K562 (cell line): ENCODE measurements around the gene LPXN. TPM values are rescaled to one million over a fixed set of nuclear protein-coding genes. Genes with fewer than 3 reads are reported as not detected.
A peak's percentile ranks its signal among the peaks of the same experiment; 100 is the strongest.

Experiments used
- ATAC-seq: fragments of 200-7000 bp; cut with Tn5 transposase; 3 replicates; pipeline ENCODE4 v1.9.1; 2020; ENCODE audit warnings: moderate library complexity
- BruUV-seq: library from RNA; stranded (reverse); fragments of 400-500 nt; replicated peaks from 2 replicates; lab custom pipeline; 2021; lab: Mats Ljungman, UMichigan
- CTCF ChIA-PET: fragments of 300-600 bp; formaldehyde crosslinking; extraction: SDS; loops from one replicate; lab custom pipeline; 2021; ENCODE audit warnings: low intra/inter-chr PET ratio; lab: Yijun Ruan, JAX
- POLR2A ChIA-PET: fragments of 300-600, 350-650 bp; sonication (Branson Sonifier 250); formaldehyde crosslinking; extraction: SDS; loops from one replicate; lab custom pipeline; 2021; ENCODE audit warnings: antibody characterized with exemption, inconsistent platforms; lab: Yijun Ruan, JAX
- DNase-seq, 4 experiments: peaks; one replicate each; pipeline versions ENCODE4 v3.0.0 to v3.0.0-alpha.2; 2011 to 2018; ENCODE audit warnings: low spot score in 3 of 4, mixed read lengths in 3 of 4; ENCODE audit errors: extremely low read depth in 1 of 4
- FAIRE-seq: peaks from 2 replicates; lab custom pipeline; 2011; peaks lifted over from hg19 to GRCh38; lab: Jason Lieb, UNC
- H2AFZ ChIP-seq: 2 replicates; pipeline ENCODE4 v1.6.0; 2011; ENCODE audit warnings: low read depth, low read length, control low read depth, inconsistent platforms
- H3K27ac ChIP-seq: fragments of 200-600 bp; 3 replicates; pipeline ENCODE4 v1.8.0; 2011; ENCODE audit warnings: low read depth, mild to moderate bottlenecking, control low read depth, inconsistent platforms, low read length, moderate library complexity, mixed read lengths; ENCODE audit errors: extremely low read depth
- H3K27me3 ChIP-seq, 2 experiments: fragments of 300-600 bp in 1 of 2; 2 replicates in 1 of 2; 3 replicates in 1 of 2; pipeline versions ENCODE4 v1.6.0 to v1.8.0; 2011; ENCODE audit warnings: inconsistent platforms in 2 of 2, low read length in 2 of 2, mild to moderate bottlenecking in 1 of 2, mixed read lengths in 1 of 2, moderate library complexity in 1 of 2; ENCODE audit not compliant: control insufficient read depth in 2 of 2, insufficient read depth in 2 of 2
- H3K36me3 ChIP-seq: fragments of 300-600 bp; 3 replicates; pipeline ENCODE4 v1.8.0; 2011; ENCODE audit warnings: mild to moderate bottlenecking, low read length, inconsistent platforms; ENCODE audit not compliant: control insufficient read depth, insufficient read depth
- H3K4me1 ChIP-seq, 2 experiments: fragments of 200-600 bp in 1 of 2; replicated peaks in 1 of 2; 2 replicates in 1 of 2; 3 replicates in 1 of 2; pipeline versions ENCODE4 v1.5.1 to v1.8.0; 2011; ENCODE audit warnings: inconsistent platforms in 2 of 2, low read length in 2 of 2, mild to moderate bottlenecking in 1 of 2, mixed read lengths in 1 of 2, moderate library complexity in 1 of 2; ENCODE audit not compliant: control insufficient read depth in 2 of 2, insufficient read depth in 2 of 2
- H3K4me2 ChIP-seq: 2 replicates; pipeline ENCODE4 v1.6.1; 2011; ENCODE audit warnings: low read length, control low read depth, inconsistent platforms, mixed read lengths; ENCODE audit not compliant: insufficient read depth
- H3K4me3 ChIP-seq: fragments of 200-600 bp; sonication (generic), shearing (Covaris generic); 2 replicates; pipeline ENCODE4 v1.5.1; 2016; ENCODE audit warnings: control low read depth, inconsistent platforms
- H3K79me2 ChIP-seq: fragments of 200-600 bp; 3 replicates; pipeline ENCODE4 v1.8.0; 2011; ENCODE audit warnings: low read length, inconsistent platforms; ENCODE audit not compliant: control insufficient read depth, insufficient read depth
- H3K9ac ChIP-seq, 2 experiments: 2 replicates each; pipeline versions ENCODE4 v1.6.0 to v1.6.1; 2011; ENCODE audit warnings: low read depth in 2 of 2, low read length in 2 of 2, control low read depth in 1 of 2, inconsistent platforms in 1 of 2, mild to moderate bottlenecking in 1 of 2, mixed read lengths in 1 of 2; ENCODE audit not compliant: insufficient read depth in 1 of 2
- H3K9me1 ChIP-seq: one replicate; pipeline ENCODE4 v1.6.0; 2011; ENCODE audit warnings: inconsistent platforms, mild to moderate bottlenecking, low read length, moderate library complexity; ENCODE audit not compliant: control insufficient read depth, insufficient read depth
- H3K9me3 ChIP-seq: replicated peaks from 2 replicates; pipeline ENCODE4 v1.5.1; 2011; ENCODE audit warnings: low read depth, low read length, inconsistent platforms; ENCODE audit not compliant: control insufficient read depth, insufficient read depth
- H4K20me1 ChIP-seq: replicated peaks from 2 replicates; pipeline ENCODE4 v1.6.1; 2011; ENCODE audit warnings: low read length, inconsistent platforms, mixed read lengths; ENCODE audit not compliant: control insufficient read depth, insufficient read depth
- BDP1 ChIP-seq: IDR thresholded peaks from 3 replicates; pipeline ENCODE4 v1.6.1; 2011; ENCODE audit not compliant: insufficient read length, insufficient read depth
- CHD2 ChIP-seq: IDR thresholded peaks from 2 replicates; pipeline ENCODE4 v1.6.1; 2011; ENCODE audit warnings: low read depth, low read length
- CTCF ChIP-seq, 3 experiments: IDR thresholded peaks in 2 of 3; conservative IDR thresholded peaks in 1 of 3; 2 replicates each; pipeline ENCODE4 v1.5.1; 2011 to 2012; ENCODE audit warnings: low read length in 3 of 3, mild to moderate bottlenecking in 3 of 3, control low read depth in 2 of 3, improper control_type of control experiment in 1 of 3, inconsistent platforms in 1 of 3, low read depth in 1 of 3, mixed read lengths in 1 of 3, moderate library complexity in 1 of 3; ENCODE audit not compliant: insufficient read depth in 2 of 3
- E2F4 ChIP-seq: sonication (generic); formaldehyde crosslinking; IDR thresholded peaks from 2 replicates; pipeline ENCODE4 v1.8.0; 2022; ENCODE audit warnings: mild to moderate bottlenecking, low read depth, missing genetic modification reagents
- EWSR1 ChIP-seq: fragments of 450-650 bp; IDR thresholded peaks from 2 replicates; pipeline ENCODE4 v1.6.1; 2018; ENCODE audit warnings: borderline replicate concordance, mild to moderate bottlenecking, low read depth, moderate library complexity; ENCODE audit not compliant: partially characterized antibody
- REST ChIP-seq, 2 experiments: fragments of 450-650 bp; formaldehyde crosslinking in 1 of 2; IDR thresholded peaks; 2 replicates each; pipeline versions ENCODE4 v1.4.0 to v1.6.1; 2014 to 2020; ENCODE audit warnings: mild to moderate bottlenecking in 2 of 2, borderline replicate concordance in 1 of 2, low read depth in 1 of 2
- WGBS: fragments of 100-300 bp; shearing (Covaris generic); methylation state at CpG from one replicate; pipeline ENCODE4 v1.1.6; 2016; ENCODE audit warnings: low coverage, mixed read lengths; ENCODE audit not compliant: insufficient coverage; ENCODE audit errors: missing lambda C conversion rate; 5-methylcytosine and 5-hydroxymethylcytosine counted together
- in situ Hi-C: fragments of 300-500 bp; cut with MboI; formaldehyde crosslinking; loops from 4 replicates; pipeline ENCODE4 v1.15.0; 2018; ENCODE audit warnings: inconsistent platforms, mixed read lengths
- intact Hi-C: fragments of 100-400 bp; cut with micrococcal nuclease; formaldehyde crosslinking; loops from 2 replicates; pipeline ENCODE4 v1.14.2; 2022
- polyA plus RNA-seq, 8 experiments: library from polyadenylated mRNA; depleted of rRNA in 4 of 8; stranded (reverse) in 5 of 8; unstranded in 3 of 8; fragments of >200 nt; fragmentation: Nextera tagmentation in 2 of 8; fragmentation: Illumina TruSeq in 1 of 8; extraction: Ambion mirVana in 2 of 8; extraction: Trizol in 1 of 8; gene quantifications; 2 replicates each; pipeline versions ENCODE4 v1.2.1 to v1.2.3, GENCODE V29; 2011 to 2014; ENCODE audit warnings: inconsistent platforms in 1 of 8, missing spikeins in 1 of 8
- total RNA-seq, 7 experiments: library from RNA; depleted of rRNA in 6 of 7; stranded (reverse); fragments of >200 nt in 6 of 7; fragmentation: Illumina TruSeq in 2 of 7; extraction: Trizol in 2 of 7; gene quantifications; 2 replicates each; pipeline versions ENCODE4 v1.2.1 to v1.2.3, GENCODE V29; 2011 to 2021; ENCODE audit warnings: low replicate concordance in 1 of 7

The LPXN gene
- total and polyA plus RNA-seq, 9 of the 15 experiments (the other 6 are each of a cell fraction or from before 2014, with no cell fraction given): 0.73 to 3.1 (median 2.0) TPM

- POLR2A ChIA-PET: interaction anchor here (0.6 to 1.7 kb wide), 7 partner anchors 10 to 1181 kb away, joined by 3 to 6 read pairs (median 4); no protein-coding TSS in a partner anchor
- in situ Hi-C loops: no loop called here
- intact Hi-C loops: loop anchor here (1.0 to 10.0 kb wide), 5 partner anchors 53 to 568 kb away; partner anchors contain the start of gene FAM111A
- TF ChIP-seq CTCF (IDR thresholded peaks at IDR 0.05 in 2 of 3, conservative IDR thresholded peaks at IDR 0.05 in 1 of 3; ENCODE audit: insufficient read depth in 2 of 3, low read depth in 1 of 3, low read length in 3 of 3) (peak in 2 of 3 experiments; percentile 39 to 70; a peak in 4 of 6 replicates), E2F4 (CRISPR knock-in tag) (no peak), CHD2 (no peak), BDP1 (no peak), REST (IDR thresholded peaks at IDR 0.05; ENCODE audit: borderline replicate concordance) (peak; percentile 59), REST (CRISPR knock-in tag; IDR thresholded peaks at IDR 0.05; ENCODE audit: low read depth) (no peak), EWSR1 (no peak)
Observed at GRCh38 chr11:58576887-58577471, 1.3 kb upstream of the LPXN start.

More at GRCh38 chr11:58576887-58577471, 1.3 kb upstream of the LPXN start:
- H4K20me1 ChIP-seq: peaks cover 5% of the 10 kb centered on the region; the same call in 1 of the 2 replicates
- CTCF ChIA-PET: interaction anchor here (1.0 to 3.0 kb wide), 5 partner anchors 52 to 559 kb away, joined by 4 to 15 read pairs (median 5); no protein-coding TSS in a partner anchor
- peak in 3 of 4 experiments; percentile 10 to 38 (median 13) for DNase-seq
- 9% methylated on average over 4 of the region's 4 CpGs for WGBS
- H3K27me3 ChIP-seq: no peaks in the 10 kb centered on the region
- H3K36me3 ChIP-seq: peaks cover 14% of the 10 kb centered on the region; the same call in 2 of the 3 replicates
- H3K4me1 ChIP-seq: peaks cover 12 to 22% of the 10 kb centered on the region in 2 experiments
- peak overlapping the region; percentile 99 for H3K27ac ChIP-seq
- no peaks in the 10 kb centered on the region for H3K9me3 ChIP-seq
- peaks cover 54% of the 10 kb centered on the region for H3K79me2 ChIP-seq
- H3K4me2 ChIP-seq: peak overlapping the region; percentile 87
- FAIRE-seq: peak; percentile 29
- no peaks in the 10 kb centered on the region for H3K9me1 ChIP-seq
- peak overlapping the region; percentile 87 to 99; a peak in 3 of 4 replicates for H3K9ac ChIP-seq
- BruUV-seq: no TSS peak
- H3K4me3 ChIP-seq: peak overlapping the region; percentile 63
- peak overlapping the region; percentile 90 for H2AFZ ChIP-seq
- ATAC-seq: no peak
